Stimulated activated CD4-positive, alpha-beta T cell treated with anti-CD3 and anti-CD28 coated beads, Interleukin-1b, Interleukin-23, amount 100 ng/mL, for 4 hours (primary cell): ENCODE measurements around the gene BMPR2.
"Not testable (repeated sequence)": the region's sequence is repeated elsewhere in the genome, so short reads cannot be mapped to it uniquely, and the experiment has no call there.

ENCODE experiments used
- DNase-seq, 2 donors: peaks; one replicate each; pipeline ENCODE4 v3.0.0-alpha.2; 2020; ENCODE audit warnings: low read depth in 2 of 2

BMPR2 gene

GRCh38 chr2:202450785-202451184 is 74.7 kb downstream of the BMPR2 start:
- DNase-seq = no peak

DNA sequence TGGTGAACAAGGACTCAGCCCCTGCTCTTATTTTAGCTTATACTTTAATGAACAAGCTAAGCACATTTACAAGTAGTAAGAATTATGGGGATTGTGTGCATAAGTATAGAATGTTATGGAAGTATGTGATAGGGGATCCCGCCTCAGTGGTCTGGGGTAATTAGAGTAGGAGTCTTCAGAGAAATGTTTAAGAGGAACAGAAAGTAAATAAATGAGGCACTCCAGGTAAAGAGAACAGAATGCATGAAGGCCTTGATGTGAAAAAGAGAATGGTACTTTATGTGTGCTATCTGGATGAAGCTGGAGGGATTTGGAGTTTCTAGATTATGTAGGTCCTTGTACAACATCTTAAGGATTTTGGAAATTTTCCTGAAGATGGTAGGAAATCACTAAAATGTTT is 76.6 kb downstream of the BMPR2 start:
- no peak for DNase-seq

GRCh38 chr2:202454536-202454935 is 78.4 kb downstream of the BMPR2 start:
- DNase-seq = no peak

DNA sequence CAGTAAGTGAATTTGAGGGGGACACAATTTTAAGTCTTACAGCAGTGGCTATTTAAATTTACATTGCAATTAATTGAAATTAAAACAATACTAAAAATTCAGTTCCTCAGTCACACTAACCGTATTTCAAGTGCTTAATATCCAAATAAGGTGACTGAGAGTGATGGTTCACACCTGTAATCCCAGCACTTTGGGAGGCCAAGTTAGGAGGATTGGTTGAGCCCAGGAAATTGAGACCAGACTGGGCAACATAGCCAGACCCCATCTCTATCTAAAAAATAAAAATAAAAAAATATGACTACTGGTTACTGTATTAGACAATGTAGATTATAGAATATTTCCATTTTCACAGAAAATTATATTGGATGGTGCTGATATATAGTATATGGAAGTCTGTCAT is 79.0 kb downstream of the BMPR2 start:
- no peak for DNase-seq

DNA sequence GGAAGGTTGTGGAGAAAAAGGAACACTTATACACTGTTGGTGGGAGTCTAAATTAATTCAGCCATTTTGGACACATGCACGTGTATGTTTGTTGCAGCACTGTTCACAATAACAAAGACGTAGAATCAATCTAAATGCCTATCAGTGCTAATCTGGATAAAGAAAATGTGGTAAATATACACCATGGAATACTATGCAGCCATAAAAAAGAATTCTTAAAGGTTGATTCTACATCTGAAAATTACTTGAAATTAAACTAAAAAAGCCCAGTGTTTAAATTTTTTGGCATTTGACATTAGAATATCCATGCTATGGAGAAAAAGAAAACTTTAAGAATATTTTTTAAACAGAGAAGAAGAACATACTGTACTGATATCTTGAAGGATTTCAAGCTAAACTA is 84.0 kb downstream of the BMPR2 start:
- DNase-seq = no peak

DNA sequence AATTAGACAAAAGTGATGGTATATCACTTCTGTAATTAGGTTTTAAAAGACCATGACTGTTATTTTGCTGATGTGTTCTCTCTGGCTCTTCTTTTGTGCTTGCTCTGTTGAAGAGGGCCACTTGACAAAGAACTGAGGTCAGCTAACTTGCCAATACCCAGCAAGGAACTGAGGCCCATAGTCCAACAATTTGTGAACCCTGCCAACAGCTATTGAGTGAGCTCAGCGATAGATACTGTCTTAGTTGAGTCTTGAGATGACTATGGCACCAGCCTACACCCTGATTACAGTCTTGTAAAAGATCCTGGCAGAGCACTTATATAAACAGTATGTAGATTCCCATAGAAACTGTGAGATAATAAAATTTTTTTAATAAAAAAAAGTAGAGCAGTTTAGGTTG is 103.0 kb downstream of the BMPR2 start:
- DNase-seq = no peak

DNA sequence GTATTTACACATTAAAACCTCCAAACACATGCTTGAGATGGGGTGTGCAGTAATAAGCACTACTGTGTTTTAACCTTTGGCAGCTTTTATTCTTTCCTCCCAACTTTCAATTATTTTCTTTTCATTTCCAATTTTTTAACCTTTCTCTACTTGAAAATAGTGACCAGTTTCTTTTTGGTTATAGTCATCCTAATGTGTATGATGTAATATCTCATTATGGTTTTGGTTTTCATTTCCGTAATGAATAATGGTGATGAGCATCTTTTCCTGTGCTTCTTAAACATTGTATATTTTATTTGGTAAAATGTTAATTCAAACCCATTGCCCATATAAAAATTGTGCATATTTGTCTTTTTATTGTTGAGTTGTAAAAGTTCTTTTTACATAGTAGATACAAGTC is 103.5 kb downstream of the BMPR2 start:
- DNase-seq = no peak

- no peak for DNase-seq
Measured at GRCh38 chr2:202486351-202486750, 110.2 kb downstream of the BMPR2 start.

DNA sequence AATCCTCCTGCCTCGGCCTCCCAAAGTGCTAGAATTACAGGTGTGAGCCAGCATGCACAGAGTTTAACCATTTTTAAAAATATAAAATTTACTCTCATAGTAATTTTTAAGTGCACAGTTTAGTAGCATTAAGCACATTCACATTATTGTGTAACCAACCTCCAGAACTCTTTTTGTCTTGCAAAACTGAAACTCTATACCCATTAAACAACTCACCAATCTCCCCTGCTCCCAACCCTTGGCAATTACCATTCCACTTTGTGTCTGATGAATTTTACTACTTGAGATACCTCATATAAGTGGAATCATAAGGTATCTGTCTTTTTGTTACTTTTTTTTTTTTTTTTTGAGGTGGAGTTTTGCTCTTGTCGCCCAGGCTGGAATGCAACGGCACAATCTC is 112.5 kb downstream of the BMPR2 start:
- DNase-seq = no peak

- DNase-seq = no peak
Measured at GRCh38 chr2:202490479-202490878, 114.4 kb downstream of the BMPR2 start.

GRCh38 chr2:202491514-202491913 is 115.4 kb downstream of the BMPR2 start:
- no peak for DNase-seq

DNA sequence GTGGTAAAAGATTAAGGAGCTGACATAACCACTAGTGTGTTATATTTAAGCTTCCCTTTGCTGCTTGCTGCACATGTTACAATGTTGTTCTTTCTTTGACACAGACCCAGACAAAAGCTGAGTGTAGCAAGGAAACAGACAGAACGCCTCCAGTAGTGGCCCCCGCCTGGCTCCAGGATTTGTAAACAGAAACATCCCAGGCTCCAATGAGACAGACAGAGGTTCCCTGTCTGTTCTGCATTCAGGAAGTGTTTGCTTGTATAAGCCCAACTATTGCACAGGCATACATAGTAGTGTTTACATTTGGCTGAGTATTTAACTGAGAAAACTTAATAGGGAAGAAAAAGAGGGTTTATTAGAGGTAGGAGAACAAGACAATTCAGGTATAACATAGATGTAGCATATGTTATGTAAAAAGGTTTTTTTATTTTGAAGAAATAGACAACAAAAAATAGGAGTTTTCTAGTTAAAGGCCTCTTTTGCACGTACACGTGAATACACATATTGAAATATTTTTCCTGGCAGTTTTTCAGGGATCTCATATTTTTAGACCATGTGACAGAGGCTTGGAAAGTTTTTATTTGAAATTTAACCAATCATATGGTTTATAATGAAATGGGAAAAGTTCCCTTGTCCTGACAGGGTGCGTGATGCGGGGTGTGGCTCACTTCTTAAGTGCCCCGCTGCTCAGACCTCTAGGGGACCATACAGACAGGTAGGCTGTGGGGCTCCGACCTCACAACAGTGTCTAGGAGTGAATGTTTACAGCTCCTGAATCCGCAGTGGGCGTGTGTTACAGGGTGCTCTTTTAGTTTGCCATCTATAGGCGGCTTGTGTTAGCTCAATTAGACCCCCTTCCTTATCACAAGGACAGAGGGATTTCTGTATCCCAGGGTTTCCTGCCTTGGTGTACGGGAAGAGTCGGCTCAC is 118.4 kb downstream of the BMPR2 start:
- no peak for DNase-seq

DNA sequence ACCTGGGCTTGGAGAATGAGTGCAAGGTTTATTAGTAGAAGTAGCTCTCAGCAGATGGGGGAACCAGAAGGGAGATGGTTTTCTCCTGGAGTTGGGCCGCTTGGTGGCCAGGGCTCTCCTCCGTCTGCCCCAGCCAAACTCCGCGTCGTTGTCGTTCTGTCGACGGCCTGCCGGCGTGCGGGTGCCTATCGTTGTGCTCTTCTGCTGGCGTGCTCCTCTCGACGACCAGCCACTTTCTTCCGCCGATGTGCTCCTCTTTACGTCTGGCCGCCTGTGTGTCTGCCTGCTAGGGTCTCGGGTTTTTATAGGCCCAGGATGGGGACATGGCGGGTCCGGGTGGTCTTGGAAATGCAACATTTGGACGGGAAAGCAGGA is 119.1 kb downstream of the BMPR2 start:
- no peak for DNase-seq

DNA sequence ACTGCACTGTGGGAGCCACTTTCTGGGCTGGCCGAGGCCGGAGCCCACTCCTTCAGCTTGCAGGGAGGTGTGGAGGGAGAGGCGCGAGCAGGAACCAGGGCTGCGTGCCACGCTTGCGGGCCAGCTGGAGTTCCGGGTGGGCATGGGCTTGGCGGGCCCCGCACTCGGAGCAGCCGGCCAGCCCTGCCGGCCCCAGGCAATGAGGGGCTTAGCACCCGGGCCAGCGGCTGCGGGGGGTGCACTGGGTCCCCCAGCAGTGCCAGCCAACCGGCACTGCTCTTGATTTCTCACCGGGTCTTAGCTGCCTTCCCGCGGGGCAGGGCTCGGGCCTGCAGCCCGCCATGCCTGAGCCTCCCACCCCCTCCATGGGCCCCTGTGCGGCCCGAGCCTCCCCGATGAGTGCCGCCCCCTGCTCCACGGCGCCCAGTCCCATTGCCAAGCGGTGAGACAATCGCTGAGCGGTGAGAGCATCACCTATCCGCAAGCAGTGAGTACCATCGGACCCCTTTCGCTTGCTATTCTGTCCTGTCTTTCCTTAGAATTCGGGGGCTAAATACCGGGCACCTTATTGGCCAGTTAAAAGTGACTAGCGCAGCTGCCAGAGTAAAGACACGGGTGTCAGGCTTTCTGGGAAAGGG is 120.8 kb downstream of the BMPR2 start:
- DNase-seq = not testable (repeated sequence)

GRCh38 chr2:202497473-202497866 is 121.3 kb downstream of the BMPR2 start:
- DNase-seq = not testable (repeated sequence)

DNA sequence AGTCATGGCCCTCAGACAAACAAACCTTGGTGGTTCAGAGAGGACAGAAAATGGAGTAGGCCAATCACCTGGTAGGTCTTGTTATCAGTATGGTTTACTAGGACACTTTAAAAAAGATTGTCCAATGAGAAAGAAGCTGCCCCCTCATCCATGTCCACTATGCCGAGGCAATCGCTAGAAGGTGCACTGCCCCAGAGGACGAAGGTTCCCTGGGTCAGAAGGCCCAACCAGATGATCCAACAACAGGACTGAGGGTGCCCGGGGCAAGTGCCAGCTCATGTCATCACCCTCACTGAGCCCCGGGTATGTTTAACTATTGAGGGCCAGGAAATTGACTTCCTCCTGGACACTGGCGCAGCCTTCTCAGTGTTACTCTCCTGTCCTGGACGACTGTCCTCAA is 123.7 kb downstream of the BMPR2 start:
- DNase-seq = not testable (repeated sequence)

DNA sequence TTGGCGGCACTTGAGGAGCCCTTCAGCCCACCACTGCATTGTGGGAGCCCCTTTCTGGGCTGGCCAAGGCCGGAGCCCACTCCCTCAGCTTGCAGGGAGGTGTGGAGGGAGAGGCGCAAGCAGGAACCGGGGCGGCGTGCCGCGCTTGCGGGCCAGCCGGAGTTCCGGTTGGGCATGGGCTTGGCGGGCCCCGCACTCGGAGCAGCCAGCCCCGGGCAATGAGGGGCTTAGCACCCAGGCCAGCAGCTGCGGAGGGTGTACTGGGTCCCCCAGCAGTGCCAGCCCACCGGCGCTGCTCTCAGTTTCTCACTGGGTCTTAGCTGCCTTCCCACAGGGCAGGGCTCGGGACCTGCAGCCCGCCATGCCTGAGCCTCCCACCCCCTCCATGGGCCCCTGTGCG is 127.1 kb downstream of the BMPR2 start:
- not testable (repeated sequence) for DNase-seq

DNA sequence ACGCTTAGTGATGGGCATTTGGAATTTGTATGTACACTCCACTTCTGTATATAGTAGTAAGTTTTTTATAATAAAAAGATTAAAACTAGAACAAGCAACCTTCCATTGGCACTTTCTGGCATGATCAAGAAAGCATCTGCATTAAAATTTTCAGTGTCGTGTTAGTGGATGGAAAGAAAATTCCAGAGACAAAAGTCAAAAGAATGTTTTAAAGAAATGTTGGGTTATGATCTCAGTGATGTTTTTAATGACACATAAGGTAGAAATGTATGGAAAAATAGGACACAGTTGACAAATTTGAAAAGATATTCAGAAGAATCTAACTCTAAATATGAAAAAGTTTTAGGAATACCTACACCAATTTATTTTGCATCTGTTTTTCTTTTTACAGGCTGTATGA is 132.6 kb downstream of the BMPR2 start:
- DNase-seq = no peak

DNA sequence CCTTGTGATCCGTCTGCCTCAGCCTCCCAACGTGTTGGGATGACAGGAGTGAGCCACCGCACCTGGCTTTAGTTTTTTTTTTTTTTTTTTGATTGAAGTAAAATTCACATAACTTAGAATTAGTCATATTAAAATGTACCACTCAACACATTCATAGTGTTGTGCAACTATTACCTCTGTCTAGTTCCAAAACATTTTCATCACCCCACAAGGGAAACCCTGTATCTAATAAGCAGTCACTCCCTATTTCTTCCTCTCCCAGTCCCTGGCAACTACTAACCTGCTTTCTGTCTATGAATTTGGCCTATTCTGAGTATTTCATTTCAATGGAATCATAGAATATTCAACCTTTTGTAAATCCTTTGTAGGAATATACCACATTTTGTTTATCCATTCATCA is 134.8 kb downstream of the BMPR2 start:
- no peak for DNase-seq

- DNase-seq = no peak
Measured at GRCh38 chr2:202512176-202512575, 136.0 kb downstream of the BMPR2 start.

DNA sequence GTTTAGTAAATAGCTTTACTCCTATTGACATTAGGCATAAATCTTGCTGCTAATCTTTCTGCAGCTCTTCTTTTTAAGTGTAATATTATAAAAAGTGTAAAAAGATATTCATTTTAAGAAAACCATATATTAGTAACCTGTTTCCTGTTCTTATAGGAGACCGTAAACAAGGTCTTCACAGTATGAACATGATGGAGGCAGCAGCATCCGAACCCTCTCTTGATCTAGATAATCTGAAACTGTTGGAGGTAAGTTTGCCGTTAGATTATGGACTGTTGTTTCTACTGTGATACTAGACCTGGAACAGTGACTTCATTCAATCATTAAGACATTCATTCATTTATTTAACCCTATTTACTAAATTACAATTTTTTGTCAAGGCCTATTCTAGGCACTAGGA is 138.6 kb downstream of the BMPR2 start:
- DNase-seq = no peak

DNA sequence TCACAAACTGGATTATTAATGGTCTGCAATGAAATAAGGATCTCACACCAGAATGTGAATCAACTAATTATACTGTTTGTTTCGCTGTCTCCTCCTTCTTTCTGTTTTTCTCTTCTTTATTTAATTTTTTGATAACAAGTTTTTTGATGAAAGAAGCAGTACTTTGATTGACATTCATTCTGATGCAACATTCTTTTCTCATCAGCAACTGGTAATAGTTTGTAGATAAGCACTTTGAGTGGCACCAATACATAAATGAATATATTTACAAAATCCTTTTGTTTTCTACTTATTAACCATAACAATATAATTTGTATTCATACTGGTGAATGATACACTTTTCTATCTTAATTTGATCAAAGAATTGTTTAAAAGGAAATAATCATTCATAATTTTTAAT is 143.3 kb downstream of the BMPR2 start:
- no peak for DNase-seq

- no peak for DNase-seq
Measured at GRCh38 chr2:202521470-202521869, 145.3 kb downstream of the BMPR2 start.
